HepG2 (cell line): ENCODE measurements around the gene SLC26A9.

Source experiments
- AFF4 ChIP-seq: sonication (generic); formaldehyde crosslinking; IDR thresholded peaks from 2 replicates; pipeline ENCODE4 v1.4.0; 2020; ENCODE audit warnings: missing genetic modification reagents
- DBP ChIP-seq: sonication (generic); formaldehyde crosslinking; IDR thresholded peaks from 2 replicates; pipeline ENCODE4 v1.4.0; 2020; ENCODE audit warnings: missing genetic modification reagents; ENCODE audit errors: not compliant biosample characterization
- EP300 ChIP-seq, 3 experiments: sonication (generic) in 1 of 3; formaldehyde crosslinking in 1 of 3; IDR thresholded peaks; 2 replicates each; pipeline versions ENCODE4 v1.5.1 to v1.6.1; 2011 to 2020; ENCODE audit warnings: low read depth in 2 of 3, low read length in 2 of 3, borderline replicate concordance in 1 of 3, improper control_type of control experiment in 1 of 3, mild to moderate bottlenecking in 1 of 3, missing genetic modification reagents in 1 of 3, moderate library complexity in 1 of 3
- EZH2 ChIP-seq: conservative IDR thresholded peaks from 2 replicates; pipeline ENCODE4 v1.6.1; 2012; ENCODE audit warnings: mild to moderate bottlenecking, low read depth, low read length, moderate library complexity
- FOXP1 ChIP-seq, 2 experiments: fragments of 450-650 bp in 1 of 2; IDR thresholded peaks; 2 replicates each; pipeline ENCODE4 v1.6.1; 2017 to 2018; ENCODE audit warnings: antibody characterized with exemption in 1 of 2
- HDAC2 ChIP-seq: sonication (generic); formaldehyde crosslinking; IDR thresholded peaks from 2 replicates; pipeline ENCODE4 v1.4.0; 2020; ENCODE audit warnings: missing genetic modification reagents
- KDM5A ChIP-seq: fragments of 200-600 bp; sonication (generic); IDR thresholded peaks from 2 replicates; pipeline ENCODE4 v1.7.0; 2018; ENCODE audit warnings: antibody characterized with exemption, mild to moderate bottlenecking, low read length, borderline replicate concordance
- NBN ChIP-seq: fragments of 450-650 bp; conservative IDR thresholded peaks from 2 replicates; pipeline ENCODE4 v1.6.1; 2017
- NCOR1 ChIP-seq: fragments of 200-600 bp; sonication (generic); IDR thresholded peaks from 2 replicates; pipeline ENCODE4 v1.7.0; 2017; ENCODE audit warnings: antibody characterized with exemption, low read length, borderline replicate concordance
- NFE2L1 ChIP-seq: sonication (generic); formaldehyde crosslinking; IDR thresholded peaks from 2 replicates; pipeline ENCODE4 v1.4.0; 2020; ENCODE audit warnings: missing genetic modification reagents, mild to moderate bottlenecking, borderline replicate concordance
- NFRKB ChIP-seq: fragments of 450-650 bp; IDR thresholded peaks from 2 replicates; pipeline ENCODE4 v1.6.1; 2017
- ZNF232 ChIP-seq: sonication (generic); formaldehyde crosslinking; IDR thresholded peaks from 2 replicates; pipeline ENCODE4 v1.4.0; 2020; ENCODE audit warnings: missing genetic modification reagents, borderline replicate concordance
- ZNF335 ChIP-seq: sonication (generic); formaldehyde crosslinking; IDR thresholded peaks from 2 replicates; pipeline ENCODE4 v1.4.0; 2020; ENCODE audit warnings: missing genetic modification reagents
- TF ChIP-seq, protein P1 (sequence below): sonication (generic); formaldehyde crosslinking; conservative IDR thresholded peaks from 2 replicates; pipeline ENCODE4 v1.4.0; 2020; ENCODE audit warnings: missing genetic modification reagents

DNA sequence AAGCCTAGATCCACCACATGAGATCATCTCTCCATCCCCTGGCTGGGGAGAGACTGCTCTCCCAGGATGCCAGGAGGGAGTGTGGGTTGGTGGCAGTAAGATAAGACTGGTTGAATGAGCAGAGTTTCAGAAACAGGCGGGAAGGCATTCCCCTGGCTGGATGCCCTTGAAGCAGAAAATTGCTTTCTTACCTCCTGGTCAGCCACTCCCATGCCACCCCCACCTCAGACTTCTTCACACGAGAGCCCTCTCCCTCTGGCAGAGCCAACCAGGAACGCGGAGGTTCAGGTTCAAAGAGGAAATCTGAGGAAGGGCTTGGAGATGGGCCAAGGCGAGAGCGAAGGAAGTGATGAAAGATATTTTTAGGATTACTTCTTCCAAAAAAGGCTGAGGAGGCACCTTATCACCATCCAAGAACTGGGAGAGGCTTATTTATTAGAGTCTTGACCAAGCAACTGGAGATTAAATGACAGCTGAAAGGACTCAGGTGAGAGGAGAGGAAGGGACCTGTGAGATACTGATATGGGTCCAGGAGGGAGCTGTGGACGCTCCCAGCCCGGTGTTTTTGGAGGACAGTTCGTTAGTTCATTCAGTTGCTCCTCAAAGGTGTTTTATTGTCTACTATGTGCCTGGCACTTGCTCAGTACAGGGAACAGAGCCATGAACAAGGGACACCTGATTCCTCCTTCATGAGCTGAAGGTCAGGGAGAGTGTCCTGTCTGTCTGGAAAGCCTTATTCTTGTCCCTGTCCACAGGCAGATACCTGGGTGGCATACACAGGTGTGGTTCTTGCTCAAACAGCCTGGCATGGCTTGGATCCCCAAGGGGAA is 18.9 kb upstream of the SLC26A9 start:
- TF ChIP-seq EZH2: no peak
- TF ChIP-seq ZNF232 (CRISPR knock-in tag): no peak
- TF ChIP-seq, protein P1, sequence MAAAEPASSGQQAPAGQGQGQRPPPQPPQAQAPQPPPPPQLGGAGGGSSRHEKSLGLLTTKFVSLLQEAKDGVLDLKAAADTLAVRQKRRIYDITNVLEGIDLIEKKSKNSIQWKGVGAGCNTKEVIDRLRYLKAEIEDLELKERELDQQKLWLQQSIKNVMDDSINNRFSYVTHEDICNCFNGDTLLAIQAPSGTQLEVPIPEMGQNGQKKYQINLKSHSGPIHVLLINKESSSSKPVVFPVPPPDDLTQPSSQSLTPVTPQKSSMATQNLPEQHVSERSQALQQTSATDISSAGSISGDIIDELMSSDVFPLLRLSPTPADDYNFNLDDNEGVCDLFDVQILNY: no peak
- no peak for TF ChIP-seq EP300 (IDR thresholded peaks at IDR 0.05; ENCODE audit: low read depth in 2 of 2, low read length in 2 of 2)
- TF ChIP-seq EP300 (CRISPR knock-in tag; IDR thresholded peaks at IDR 0.05; ENCODE audit: borderline replicate concordance): no peak
- TF ChIP-seq AFF4 (CRISPR knock-in tag): no peak
- TF ChIP-seq ZNF335 (CRISPR knock-in tag): no peak
- no peak for TF ChIP-seq NCOR1
- TF ChIP-seq KDM5A: no peak
- no peak for TF ChIP-seq FOXP1 (IDR thresholded peaks at IDR 0.05)
- TF ChIP-seq FOXP1 (CRISPR knock-in tag; IDR thresholded peaks at IDR 0.05): no peak
- TF ChIP-seq NBN: no peak
- no peak for TF ChIP-seq DBP (CRISPR knock-in tag)
- no peak for TF ChIP-seq HDAC2 (CRISPR knock-in tag)
- TF ChIP-seq NFRKB: no peak
- no peak for TF ChIP-seq NFE2L1
